WTC11 (cell line): Measurements from ENCODE around the gene MRPL24. TPM values are rescaled to one million over a fixed set of nuclear protein-coding genes. Genes with fewer than 3 reads are reported as not detected.

ENCODE experiments used
- ATAC-seq: fragments of 200-7000 bp; cut with Tn5 transposase; 2 replicates; pipeline ENCODE4 v1.10.0; 2021; ENCODE audit warnings: mild to moderate bottlenecking, moderate library complexity
- CTCF ChIA-PET: fragments of 300-600 bp; sonication (Branson Sonifier 250); formaldehyde crosslinking; loops from one replicate; lab custom pipeline; 2021; ENCODE audit warnings: antibody characterized with exemption; lab: Charles Lee
- POLR2A ChIA-PET: fragments of 350-600 bp; sonication (Branson Sonifier 250); formaldehyde crosslinking; loops from one replicate; lab custom pipeline; 2021; ENCODE audit warnings: antibody characterized with exemption; lab: Charles Lee
- DNase-seq: peaks from one replicate; pipeline ENCODE4 v3.0.0; 2021; ENCODE audit warnings: low spot score
- H3K27ac Mint-ChIP-seq: 2 replicates; pipeline ENCODE4 v1.8.0; 2021; ENCODE audit warnings: mixed read lengths
- H3K27me3 Mint-ChIP-seq: 2 replicates; pipeline ENCODE4 v1.8.0; 2021; ENCODE audit warnings: low read depth, mild to moderate bottlenecking, moderate library complexity, mixed read lengths
- H3K36me3 Mint-ChIP-seq: 2 replicates; pipeline ENCODE4 v1.8.0; 2021; ENCODE audit warnings: mixed read lengths
- H3K4me1 Mint-ChIP-seq: 2 replicates; pipeline ENCODE4 v1.8.0; 2022; ENCODE audit warnings: mixed read lengths
- H3K4me3 Mint-ChIP-seq: 2 replicates; pipeline ENCODE4 v1.8.0; 2021; ENCODE audit warnings: mild to moderate bottlenecking, moderate library complexity, mixed read lengths
- H3K9me3 Mint-ChIP-seq: 2 replicates; pipeline ENCODE4 v1.8.0; 2021; ENCODE audit warnings: mixed read lengths
- FOXJ3 ChIP-seq: sonication (generic); formaldehyde crosslinking; IDR thresholded peaks from 2 replicates; pipeline ENCODE4 v1.9.0; 2021; ENCODE audit warnings: missing genetic modification reagents, mild to moderate bottlenecking, borderline replicate concordance
- GABPB1 ChIP-seq: sonication (generic); formaldehyde crosslinking; IDR thresholded peaks from 2 replicates; pipeline ENCODE4 v1.8.1; 2023; ENCODE audit warnings: mild to moderate bottlenecking, missing genetic modification reagents
- GRHL2 ChIP-seq: fragments of 250-450 bp; sonication (Bioruptor Pico); IDR thresholded peaks from 2 replicates; pipeline ENCODE4 v1.8.0; 2022; ENCODE audit warnings: mild to moderate bottlenecking, moderate library complexity; ENCODE audit not compliant: insufficient replicate concordance, severe bottlenecking
- GTF2I ChIP-seq: fragments of 250-450 bp; sonication (Bioruptor Pico); conservative IDR thresholded peaks from 2 replicates; pipeline ENCODE4 v1.4.0; 2021; ENCODE audit warnings: mild to moderate bottlenecking
- HMGA2 ChIP-seq: fragments of 250-450 bp; sonication (Bioruptor Pico); IDR thresholded peaks from 2 replicates; pipeline ENCODE4 v1.4.0; 2021; ENCODE audit warnings: mild to moderate bottlenecking, moderate library complexity
- KAT7 ChIP-seq: sonication (generic); formaldehyde crosslinking; IDR thresholded peaks from 2 replicates; pipeline ENCODE4 v1.8.1; 2023; ENCODE audit warnings: missing genetic modification reagents, mild to moderate bottlenecking, borderline replicate concordance
- PRRX2 ChIP-seq: fragments of 250-450 bp; sonication (Bioruptor Pico); IDR thresholded peaks from 2 replicates; pipeline ENCODE4 v1.8.0; 2021; ENCODE audit warnings: mild to moderate bottlenecking
- TCF7 ChIP-seq: sonication (generic); formaldehyde crosslinking; IDR thresholded peaks from 2 replicates; pipeline ENCODE4 v1.8.0; 2022; ENCODE audit warnings: mild to moderate bottlenecking, low read depth, missing genetic modification reagents, moderate library complexity
- TEAD1 ChIP-seq: sonication (generic); formaldehyde crosslinking; IDR thresholded peaks from 2 replicates; pipeline ENCODE4 v1.8.0; 2022; ENCODE audit warnings: mild to moderate bottlenecking, missing genetic modification reagents
- ZNF121 ChIP-seq: sonication (generic); formaldehyde crosslinking; IDR thresholded peaks from 2 replicates; pipeline ENCODE4 v1.8.0; 2023; ENCODE audit warnings: missing genetic modification reagents
- ZNF232 ChIP-seq: sonication (generic); formaldehyde crosslinking; IDR thresholded peaks from 2 replicates; pipeline ENCODE4 v1.8.0; 2022; ENCODE audit warnings: mild to moderate bottlenecking, missing genetic modification reagents
- ZNF423 ChIP-seq: fragments of 250-450 bp; sonication (Bioruptor Pico); IDR thresholded peaks from 2 replicates; pipeline ENCODE4 v2.1.2; 2022; ENCODE audit warnings: mild to moderate bottlenecking, moderate library complexity
- total RNA-seq: library from RNA; stranded (reverse); gene quantifications from 3 replicates; pipeline ENCODE4 v1.2.3, GENCODE V29; 2021
- TF ChIP-seq, protein P1 (sequence below): sonication (generic); formaldehyde crosslinking; conservative IDR thresholded peaks from 2 replicates; pipeline ENCODE4 v1.8.1; 2022; ENCODE audit warnings: mild to moderate bottlenecking, missing genetic modification reagents
- TF ChIP-seq, protein P2 (sequence below): sonication (generic); formaldehyde crosslinking; IDR thresholded peaks from 2 replicates; pipeline ENCODE4 v1.8.1; 2023; ENCODE audit warnings: mild to moderate bottlenecking, missing genetic modification reagents, moderate library complexity
- TF ChIP-seq, protein P3 (sequence below): sonication (generic); formaldehyde crosslinking; IDR thresholded peaks from 2 replicates; pipeline ENCODE4 v1.8.0; 2023; ENCODE audit warnings: missing genetic modification reagents
- TF ChIP-seq, protein P4 (sequence below): sonication (generic); formaldehyde crosslinking; IDR thresholded peaks from 2 replicates; pipeline ENCODE4 v1.8.0; 2022; ENCODE audit warnings: missing genetic modification reagents
- TF ChIP-seq, protein P5 (sequence below): sonication (generic); formaldehyde crosslinking; IDR thresholded peaks from 2 replicates; pipeline ENCODE4 v1.8.1; 2023; ENCODE audit warnings: mild to moderate bottlenecking, missing genetic modification reagents

MRPL24 gene
- total RNA-seq, 1 experiment from 2014 or later, result 35.2 TPM

DNA sequence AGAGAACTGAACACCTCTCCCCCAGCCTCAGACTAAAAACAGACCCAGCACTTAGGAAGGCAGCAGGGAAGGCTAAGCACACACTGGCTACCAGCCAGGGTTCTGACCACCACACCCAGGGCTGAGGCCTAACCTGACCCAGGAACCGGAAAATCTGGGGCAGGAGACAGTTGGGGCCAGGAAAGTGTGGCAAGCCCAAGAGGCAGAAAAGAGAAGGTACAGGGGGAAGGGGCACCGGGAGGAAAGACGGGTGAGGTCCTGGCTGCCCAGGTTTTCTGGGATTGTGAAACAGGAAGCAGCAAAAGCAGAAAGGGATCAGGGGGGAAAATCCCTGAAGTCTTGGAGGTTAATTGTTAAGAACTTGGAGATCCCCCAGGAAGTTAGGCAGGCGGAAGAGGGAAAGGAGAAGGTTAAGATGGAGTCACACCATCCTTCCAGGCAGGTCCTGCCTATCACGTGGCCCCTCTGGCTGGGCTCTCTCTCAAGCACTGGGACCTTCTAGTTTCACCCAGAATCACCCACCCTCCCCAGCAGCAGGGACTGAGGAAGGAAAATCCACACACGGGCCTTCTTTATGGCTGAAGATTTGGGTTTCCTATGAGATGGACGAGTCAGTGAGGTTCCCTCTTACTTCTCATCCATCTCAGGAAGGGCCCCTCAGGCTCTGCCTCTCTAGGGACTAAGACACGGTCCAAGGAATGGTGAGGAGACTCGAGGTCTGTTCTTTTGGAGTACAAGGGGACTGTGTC is 8.0 kb upstream of the MRPL24 start:
- DNase-seq (no peak), ATAC-seq (no peak)
- ChIA-PET POLR2A (no interaction called here), CTCF (interaction anchor here (3.2 kb wide), 1 partner anchor 23 kb away, joined by 27 read pairs; no protein-coding TSS in a partner anchor)
- Mint-ChIP-seq H3K4me1 (peaks cover 58% of the 10 kb centered on the region), H3K4me3 (peak overlapping the region; percentile 94), H3K27ac (peak overlapping the region; percentile 88), H3K36me3 (peaks cover 10% of the 10 kb centered on the region; the same call in 1 of the 2 replicates), H3K9me3 (no peaks in the 10 kb centered on the region), H3K27me3 (no peaks in the 10 kb centered on the region; the same call in 1 of the 2 replicates)
- TF ChIP-seq GABPB1 (CRISPR knock-in tag) (0 out of 2 replicates have a peak, but pooled peaks have one; percentile 28), GTF2I (CRISPR knock-in tag) (no peak), ZNF232 (no peak), PRRX2 (CRISPR knock-in tag) (no peak), HMGA2 (CRISPR knock-in tag) (no peak), TCF7 (no peak)
- TF ChIP-seq, protein P1, sequence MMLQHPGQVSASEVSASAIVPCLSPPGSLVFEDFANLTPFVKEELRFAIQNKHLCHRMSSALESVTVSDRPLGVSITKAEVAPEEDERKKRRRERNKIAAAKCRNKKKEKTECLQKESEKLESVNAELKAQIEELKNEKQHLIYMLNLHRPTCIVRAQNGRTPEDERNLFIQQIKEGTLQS (CRISPR knock-in tag), result no peak
- TF ChIP-seq, protein P2, sequence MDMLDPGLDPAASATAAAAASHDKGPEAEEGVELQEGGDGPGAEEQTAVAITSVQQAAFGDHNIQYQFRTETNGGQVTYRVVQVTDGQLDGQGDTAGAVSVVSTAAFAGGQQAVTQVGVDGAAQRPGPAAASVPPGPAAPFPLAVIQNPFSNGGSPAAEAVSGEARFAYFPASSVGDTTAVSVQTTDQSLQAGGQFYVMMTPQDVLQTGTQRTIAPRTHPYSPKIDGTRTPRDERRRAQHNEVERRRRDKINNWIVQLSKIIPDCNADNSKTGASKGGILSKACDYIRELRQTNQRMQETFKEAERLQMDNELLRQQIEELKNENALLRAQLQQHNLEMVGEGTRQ, result no peak

DNA sequence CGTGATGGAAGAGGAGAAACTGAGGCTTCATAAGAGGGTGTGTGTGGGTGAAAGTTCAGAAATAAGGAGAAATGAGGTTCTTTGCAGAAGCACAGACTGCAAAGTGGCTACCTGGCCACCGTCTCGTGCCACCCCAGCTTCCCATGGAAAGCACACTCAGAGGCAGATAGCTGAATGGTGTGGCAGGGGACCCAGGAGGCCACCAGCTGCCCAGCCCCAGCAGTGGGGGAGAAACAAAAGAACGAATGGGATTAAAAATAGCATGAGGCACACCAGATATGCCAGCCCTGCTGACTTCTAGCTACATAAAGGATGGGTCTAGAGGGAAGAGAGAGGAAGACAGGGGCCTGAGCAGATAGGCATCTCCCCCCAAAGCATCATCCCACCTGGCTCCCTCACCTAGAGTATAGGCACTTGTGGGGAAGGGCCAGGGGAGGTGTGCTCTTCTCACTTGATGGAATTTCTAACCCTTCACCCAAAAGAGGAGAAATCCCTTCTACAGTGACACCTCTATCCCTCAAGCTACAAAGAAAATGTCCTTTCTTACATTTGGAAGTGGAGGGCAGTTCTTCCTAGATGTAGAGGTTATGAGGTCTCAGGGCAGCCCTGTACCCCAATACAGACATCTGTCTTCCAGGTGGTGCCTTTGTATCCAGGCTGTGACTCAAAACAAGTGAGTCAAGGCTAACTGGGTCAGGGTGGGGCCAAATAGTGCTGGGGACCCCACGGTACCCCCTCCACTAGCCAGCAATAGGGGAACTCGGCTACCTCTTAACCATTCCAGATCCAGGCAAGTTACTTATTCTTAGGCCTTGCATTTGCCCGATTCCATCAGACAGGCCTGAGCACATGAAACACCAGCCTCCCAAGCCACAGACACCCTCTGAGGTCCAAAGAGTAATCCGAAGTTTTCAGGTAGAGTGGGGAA is 7.1 kb upstream of the MRPL24 start:
- peak overlapping the region; percentile 94 for H3K4me3 Mint-ChIP-seq
- peaks cover 55% of the 10 kb centered on the region for H3K4me1 Mint-ChIP-seq
- CTCF ChIA-PET, result interaction anchor here (0.6 to 4.8 kb wide), 10 partner anchors 19 to 112 kb away, joined by 3 to 27 read pairs (median 5); partner anchors contain the start of genes CRABP2, ISG20L2, METTL25B and PRCC
- peaks cover 16% of the 10 kb centered on the region for H3K36me3 Mint-ChIP-seq
- no peaks in the 10 kb centered on the region; the same call in 1 of the 2 replicates for H3K27me3 Mint-ChIP-seq
- no peaks in the 10 kb centered on the region for H3K9me3 Mint-ChIP-seq
- H3K27ac Mint-ChIP-seq, result peak overlapping the region; percentile 98
- no peak for DNase-seq
- no peak for ATAC-seq
- TF ChIP-seq, protein P3, sequence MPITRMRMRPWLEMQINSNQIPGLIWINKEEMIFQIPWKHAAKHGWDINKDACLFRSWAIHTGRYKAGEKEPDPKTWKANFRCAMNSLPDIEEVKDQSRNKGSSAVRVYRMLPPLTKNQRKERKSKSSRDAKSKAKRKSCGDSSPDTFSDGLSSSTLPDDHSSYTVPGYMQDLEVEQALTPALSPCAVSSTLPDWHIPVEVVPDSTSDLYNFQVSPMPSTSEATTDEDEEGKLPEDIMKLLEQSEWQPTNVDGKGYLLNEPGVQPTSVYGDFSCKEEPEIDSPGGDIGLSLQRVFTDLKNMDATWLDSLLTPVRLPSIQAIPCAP, result no peak
- TF ChIP-seq GRHL2 (CRISPR knock-in tag) (no peak), TEAD1 (CRISPR knock-in tag) (0 out of 2 replicates have a peak, but pooled peaks have one; percentile 48), KAT7 (CRISPR knock-in tag) (no peak), ZNF121 (CRISPR knock-in tag) (no peak), ZNF423 (no peak), FOXJ3 (CRISPR knock-in tag) (no peak)
- TF ChIP-seq, protein P4, sequence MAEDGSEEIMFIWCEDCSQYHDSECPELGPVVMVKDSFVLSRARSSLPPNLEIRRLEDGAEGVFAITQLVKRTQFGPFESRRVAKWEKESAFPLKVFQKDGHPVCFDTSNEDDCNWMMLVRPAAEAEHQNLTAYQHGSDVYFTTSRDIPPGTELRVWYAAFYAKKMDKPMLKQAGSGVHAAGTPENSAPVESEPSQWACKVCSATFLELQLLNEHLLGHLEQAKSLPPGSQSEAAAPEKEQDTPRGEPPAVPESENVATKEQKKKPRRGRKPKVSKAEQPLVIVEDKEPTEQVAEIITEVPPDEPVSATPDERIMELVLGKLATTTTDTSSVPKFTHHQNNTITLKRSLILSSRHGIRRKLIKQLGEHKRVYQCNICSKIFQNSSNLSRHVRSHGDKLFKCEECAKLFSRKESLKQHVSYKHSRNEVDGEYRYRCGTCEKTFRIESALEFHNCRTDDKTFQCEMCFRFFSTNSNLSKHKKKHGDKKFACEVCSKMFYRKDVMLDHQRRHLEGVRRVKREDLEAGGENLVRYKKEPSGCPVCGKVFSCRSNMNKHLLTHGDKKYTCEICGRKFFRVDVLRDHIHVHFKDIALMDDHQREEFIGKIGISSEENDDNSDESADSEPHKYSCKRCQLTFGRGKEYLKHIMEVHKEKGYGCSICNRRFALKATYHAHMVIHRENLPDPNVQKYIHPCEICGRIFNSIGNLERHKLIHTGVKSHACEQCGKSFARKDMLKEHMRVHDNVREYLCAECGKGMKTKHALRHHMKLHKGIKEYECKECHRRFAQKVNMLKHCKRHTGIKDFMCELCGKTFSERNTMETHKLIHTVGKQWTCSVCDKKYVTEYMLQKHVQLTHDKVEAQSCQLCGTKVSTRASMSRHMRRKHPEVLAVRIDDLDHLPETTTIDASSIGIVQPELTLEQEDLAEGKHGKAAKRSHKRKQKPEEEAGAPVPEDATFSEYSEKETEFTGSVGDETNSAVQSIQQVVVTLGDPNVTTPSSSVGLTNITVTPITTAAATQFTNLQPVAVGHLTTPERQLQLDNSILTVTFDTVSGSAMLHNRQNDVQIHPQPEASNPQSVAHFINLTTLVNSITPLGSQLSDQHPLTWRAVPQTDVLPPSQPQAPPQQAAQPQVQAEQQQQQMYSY (CRISPR knock-in tag), result no peak
- TF ChIP-seq, protein P5, sequence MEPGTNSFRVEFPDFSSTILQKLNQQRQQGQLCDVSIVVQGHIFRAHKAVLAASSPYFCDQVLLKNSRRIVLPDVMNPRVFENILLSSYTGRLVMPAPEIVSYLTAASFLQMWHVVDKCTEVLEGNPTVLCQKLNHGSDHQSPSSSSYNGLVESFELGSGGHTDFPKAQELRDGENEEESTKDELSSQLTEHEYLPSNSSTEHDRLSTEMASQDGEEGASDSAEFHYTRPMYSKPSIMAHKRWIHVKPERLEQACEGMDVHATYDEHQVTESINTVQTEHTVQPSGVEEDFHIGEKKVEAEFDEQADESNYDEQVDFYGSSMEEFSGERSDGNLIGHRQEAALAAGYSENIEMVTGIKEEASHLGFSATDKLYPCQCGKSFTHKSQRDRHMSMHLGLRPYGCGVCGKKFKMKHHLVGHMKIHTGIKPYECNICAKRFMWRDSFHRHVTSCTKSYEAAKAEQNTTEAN, result no peak
- TF ChIP-seq, all 79 proteins: peak for 1
- POLR2A ChIA-PET, result interaction anchor here (0.7 to 1.7 kb wide), 4 partner anchors 19 to 37 kb away, joined by 3 to 5 read pairs (median 4); partner anchors contain the start of genes ISG20L2, METTL25B and PRCC
